Activated naive CD4-positive, alpha-beta T cell treated with anti-CD3 and anti-CD28 coated beads, Interleukin-2, amount 50 U/mL, for 24 hours (primary cell): ENCODE data around the gene NFKBIA.
"Not testable (repeated sequence)": the region's sequence is repeated elsewhere in the genome, so short reads cannot be mapped to it uniquely, and the experiment has no call there.

Experiments
- H3K27ac Mint-ChIP-seq: one replicate; pipeline ENCODE4 v1.8.0; 2021; ENCODE audit warnings: mild to moderate bottlenecking, mixed read lengths
- H3K27me3 Mint-ChIP-seq: one replicate; pipeline ENCODE4 v1.8.0; 2021; ENCODE audit warnings: mixed read lengths
- H3K36me3 Mint-ChIP-seq: one replicate; pipeline ENCODE4 v1.8.0; 2021; ENCODE audit warnings: mixed read lengths
- H3K4me1 Mint-ChIP-seq: one replicate; pipeline ENCODE4 v1.8.0; 2021; ENCODE audit warnings: mixed read lengths
- H3K4me3 Mint-ChIP-seq: one replicate; pipeline ENCODE4 v1.8.0; 2021; ENCODE audit warnings: mild to moderate bottlenecking, mixed read lengths
- H3K9me3 Mint-ChIP-seq: one replicate; pipeline ENCODE4 v1.8.0; 2021; ENCODE audit warnings: mixed read lengths

The NFKBIA gene

GRCh38 chr14:35368583-35369392 is 35.8 kb downstream of the NFKBIA start:
- Mint-ChIP-seq H3K27ac (peak overlapping the region; percentile 65), H3K9me3 (peaks cover 5% of the 10 kb centered on the region), H3K27me3 (no peaks in the 10 kb centered on the region), H3K4me3 (no peak overlapping the region), H3K4me1 (peaks cover 36% of the 10 kb centered on the region), H3K36me3 (no peaks in the 10 kb centered on the region)

DNA sequence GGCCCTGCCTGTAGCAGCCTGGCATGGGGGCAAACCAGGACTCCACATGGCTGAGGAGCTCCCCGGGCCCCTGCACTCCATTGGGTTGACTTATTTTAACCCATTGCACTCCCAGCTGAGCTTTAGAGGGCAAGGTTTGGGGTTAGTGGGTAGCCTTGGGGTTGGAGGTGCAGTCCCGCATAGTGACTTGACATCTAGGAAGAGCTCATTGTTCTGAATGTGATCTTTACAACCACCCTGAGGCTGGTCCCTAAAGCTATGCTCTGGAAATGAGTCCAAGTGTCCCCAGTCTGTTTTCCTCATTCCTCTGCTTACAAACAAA is 36.4 kb downstream of the NFKBIA start:
- peak overlapping the region; percentile 65 for H3K27ac Mint-ChIP-seq
- no peaks in the 10 kb centered on the region for H3K27me3 Mint-ChIP-seq
- H3K36me3 Mint-ChIP-seq, result no peaks in the 10 kb centered on the region
- peaks cover 39% of the 10 kb centered on the region for H3K4me1 Mint-ChIP-seq
- no peak overlapping the region for H3K4me3 Mint-ChIP-seq
- H3K9me3 Mint-ChIP-seq, result peaks cover 5% of the 10 kb centered on the region

GRCh38 chr14:35367056-35367372 is 37.5 kb downstream of the NFKBIA start:
- no peak overlapping the region for H3K4me3 Mint-ChIP-seq

DNA sequence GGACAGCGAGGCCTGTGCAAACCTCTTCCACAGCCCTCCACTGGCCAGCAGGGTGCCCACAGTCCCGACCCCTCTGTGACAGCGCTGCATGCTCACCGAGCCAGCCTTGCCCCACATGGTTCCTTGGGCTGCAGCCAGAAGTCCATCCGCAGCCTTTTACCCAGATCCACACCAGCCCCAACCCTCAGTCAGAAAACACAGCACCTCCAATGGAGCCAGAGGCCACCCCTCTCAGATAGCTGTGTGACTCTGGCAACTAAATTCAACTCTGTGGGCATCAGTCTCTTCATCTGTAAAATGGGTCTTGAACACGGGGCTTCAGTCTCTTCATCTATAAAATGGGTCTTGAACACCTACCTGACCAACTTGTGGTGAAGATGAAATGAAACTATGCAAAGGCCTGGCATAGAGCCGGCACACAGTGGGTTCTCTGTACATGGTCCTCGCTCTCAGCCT is 38.0 kb downstream of the NFKBIA start:
- Mint-ChIP-seq H3K36me3 (no peaks in the 10 kb centered on the region), H3K27me3 (no peaks in the 10 kb centered on the region), H3K9me3 (peaks cover 5% of the 10 kb centered on the region), H3K4me3 (no peak overlapping the region), H3K4me1 (peaks cover 39% of the 10 kb centered on the region), H3K27ac (no peak overlapping the region)

More at GRCh38 chr14:35367056-35367372, 37.5 kb downstream of the NFKBIA start:
- H3K4me1 Mint-ChIP-seq, result peaks cover 39% of the 10 kb centered on the region
- peaks cover 5% of the 10 kb centered on the region for H3K9me3 Mint-ChIP-seq
- no peak overlapping the region for H3K27ac Mint-ChIP-seq
- H3K36me3 Mint-ChIP-seq, result no peaks in the 10 kb centered on the region
- H3K27me3 Mint-ChIP-seq, result no peaks in the 10 kb centered on the region

DNA sequence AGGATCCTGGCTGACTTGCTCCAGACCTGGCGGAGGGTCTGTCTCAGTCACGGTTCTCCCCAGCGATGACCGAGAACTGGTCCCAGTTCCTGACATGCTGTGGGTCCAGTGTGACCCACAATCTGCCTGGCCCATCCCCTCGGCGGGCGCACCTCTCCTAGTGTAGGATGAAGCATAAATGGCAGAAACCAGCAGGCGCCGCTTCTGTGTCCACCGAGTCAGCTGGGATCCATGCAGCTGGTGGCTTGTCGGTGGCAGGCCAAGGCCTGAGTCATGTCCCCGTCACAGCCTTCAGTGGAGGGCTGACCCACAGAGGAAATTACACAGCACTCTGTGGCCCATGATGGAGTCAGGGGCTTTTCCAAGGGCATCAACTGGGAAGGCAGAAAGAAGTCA is 38.5 kb downstream of the NFKBIA start:
- Mint-ChIP-seq H3K4me1 (peaks cover 39% of the 10 kb centered on the region), H3K4me3 (no peak overlapping the region), H3K36me3 (no peaks in the 10 kb centered on the region), H3K9me3 (peaks cover 2% of the 10 kb centered on the region), H3K27ac (peak overlapping the region; percentile 95), H3K27me3 (no peaks in the 10 kb centered on the region)

GRCh38 chr14:35365130-35366055 is 39.2 kb downstream of the NFKBIA start:
- Mint-ChIP-seq H3K27me3 (no peaks in the 10 kb centered on the region), H3K4me3 (peak overlapping the region; percentile 36), H3K36me3 (no peaks in the 10 kb centered on the region), H3K27ac (peak overlapping the region; percentile 95), H3K9me3 (no peaks in the 10 kb centered on the region), H3K4me1 (peaks cover 43% of the 10 kb centered on the region)

GRCh38 chr14:35362911-35363374 is 41.6 kb downstream of the NFKBIA start:
- H3K36me3 Mint-ChIP-seq, result no peaks in the 10 kb centered on the region
- no peaks in the 10 kb centered on the region for H3K27me3 Mint-ChIP-seq
- H3K9me3 Mint-ChIP-seq, result no peaks in the 10 kb centered on the region
- H3K4me1 Mint-ChIP-seq, result peaks cover 35% of the 10 kb centered on the region
- H3K4me3 Mint-ChIP-seq, result no peak overlapping the region
- H3K27ac Mint-ChIP-seq, result no peak overlapping the region

DNA sequence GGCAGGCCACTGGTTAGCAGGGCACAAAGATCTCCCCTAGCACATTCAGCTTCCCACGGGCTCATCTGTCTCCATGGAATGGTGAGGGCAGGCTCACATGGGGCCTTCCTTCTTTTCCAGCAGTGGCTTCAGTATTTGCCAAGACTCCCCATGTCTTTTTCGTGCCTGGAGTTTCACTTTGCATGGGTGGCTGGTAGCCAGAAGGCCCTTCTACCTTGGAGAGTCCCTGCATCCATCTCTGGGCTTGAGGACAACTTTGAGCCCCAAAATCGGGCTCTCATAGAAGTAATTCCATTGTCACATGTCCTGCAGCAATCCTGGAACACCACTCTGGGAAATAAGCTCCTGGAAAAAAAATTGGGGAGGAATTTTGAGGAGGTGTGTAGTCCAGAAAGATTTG is 42.1 kb downstream of the NFKBIA start:
- H3K9me3 Mint-ChIP-seq, result no peaks in the 10 kb centered on the region
- H3K4me1 Mint-ChIP-seq, result peaks cover 30% of the 10 kb centered on the region
- no peaks in the 10 kb centered on the region for H3K27me3 Mint-ChIP-seq
- no peak overlapping the region for H3K4me3 Mint-ChIP-seq
- H3K36me3 Mint-ChIP-seq, result no peaks in the 10 kb centered on the region
- H3K27ac Mint-ChIP-seq, result peak overlapping the region; percentile 88

DNA sequence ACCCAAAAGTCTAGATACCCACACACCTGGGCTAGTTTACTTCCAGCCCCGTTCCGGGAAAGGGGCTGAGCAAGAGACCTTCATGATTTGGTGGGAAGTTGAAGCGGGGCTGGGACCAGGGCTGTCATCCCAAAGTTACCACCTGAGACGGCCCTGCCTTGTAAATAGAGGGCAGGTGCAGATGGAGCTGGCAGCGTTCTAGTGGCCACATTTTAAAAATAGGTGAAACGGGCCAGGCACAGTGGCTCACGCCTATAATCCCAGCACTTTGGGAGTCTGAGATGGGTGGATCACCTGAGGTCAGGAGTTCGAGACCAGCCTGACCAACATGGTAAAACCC is 43.4 kb downstream of the NFKBIA start:
- no peaks in the 10 kb centered on the region for H3K36me3 Mint-ChIP-seq
- no peak overlapping the region for H3K4me3 Mint-ChIP-seq
- H3K27ac Mint-ChIP-seq, result no peak overlapping the region
- H3K9me3 Mint-ChIP-seq, result no peaks in the 10 kb centered on the region
- H3K27me3 Mint-ChIP-seq, result no peaks in the 10 kb centered on the region
- peaks cover 30% of the 10 kb centered on the region for H3K4me1 Mint-ChIP-seq

GRCh38 chr14:35359655-35360054 is 44.9 kb downstream of the NFKBIA start:
- H3K27ac Mint-ChIP-seq, H3K4me3 Mint-ChIP-seq, H3K9me3 Mint-ChIP-seq, H3K36me3 Mint-ChIP-seq, H3K27me3 Mint-ChIP-seq: not testable (repeated sequence)
- peaks cover 24% of the 10 kb centered on the region for H3K4me1 Mint-ChIP-seq

- H3K27ac Mint-ChIP-seq, result peak overlapping the region; percentile 94
- no peaks in the 10 kb centered on the region for H3K27me3 Mint-ChIP-seq
- peak overlapping the region; percentile 67 for H3K4me3 Mint-ChIP-seq
- no peaks in the 10 kb centered on the region for H3K36me3 Mint-ChIP-seq
- peaks cover 30% of the 10 kb centered on the region for H3K4me1 Mint-ChIP-seq
- no peaks in the 10 kb centered on the region for H3K9me3 Mint-ChIP-seq
Observed at GRCh38 chr14:35355981-35356841, 48.3 kb downstream of the NFKBIA start.

- H3K4me3 Mint-ChIP-seq, H3K27me3 Mint-ChIP-seq, H3K36me3 Mint-ChIP-seq, H3K9me3 Mint-ChIP-seq: not testable (repeated sequence)
- Mint-ChIP-seq H3K4me1 (peaks cover 27% of the 10 kb centered on the region), H3K27ac (peak overlapping the region; percentile 15)
Observed at GRCh38 chr14:35355235-35355634, 49.3 kb downstream of the NFKBIA start.

DNA sequence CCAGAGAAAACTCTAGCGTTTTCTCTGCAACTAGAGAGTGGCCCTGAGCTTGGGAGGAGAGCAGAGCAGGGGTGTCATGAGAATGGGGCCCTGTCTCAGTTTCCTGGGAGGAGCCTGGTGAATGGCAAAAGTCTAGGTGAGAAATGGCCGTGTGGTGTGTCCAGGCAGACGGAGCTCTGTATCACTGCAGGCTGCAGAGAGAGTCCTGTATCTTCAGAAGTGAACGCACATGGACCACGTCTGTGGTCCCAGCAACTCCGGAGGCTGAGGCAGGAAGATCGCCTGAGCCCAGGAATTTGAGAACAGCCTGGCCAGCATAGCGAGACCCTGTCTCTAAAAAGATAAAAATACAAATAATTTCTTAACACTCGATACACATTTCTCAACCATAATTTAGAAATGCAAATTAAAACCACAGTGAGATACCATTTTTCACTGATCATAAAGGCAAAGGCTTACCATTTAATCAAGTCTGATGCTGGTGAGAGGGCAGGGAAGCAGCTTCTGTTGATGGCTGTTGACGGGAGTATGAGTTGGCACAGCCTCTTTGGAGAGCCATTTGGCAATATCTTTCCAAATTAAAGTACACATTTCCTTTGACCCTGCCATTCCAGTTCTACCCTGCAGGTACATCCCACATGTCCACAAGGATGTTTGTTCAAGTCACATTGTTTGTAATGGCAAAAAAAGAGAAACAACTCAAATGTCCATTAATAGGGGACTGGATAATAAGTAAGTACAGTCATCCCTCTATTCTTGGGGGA is 51.0 kb downstream of the NFKBIA start:
- no peaks in the 10 kb centered on the region for H3K36me3 Mint-ChIP-seq
- peaks cover 27% of the 10 kb centered on the region for H3K4me1 Mint-ChIP-seq
- no peak overlapping the region for H3K27ac Mint-ChIP-seq
- no peaks in the 10 kb centered on the region for H3K9me3 Mint-ChIP-seq
- no peaks in the 10 kb centered on the region for H3K27me3 Mint-ChIP-seq
- H3K4me3 Mint-ChIP-seq, result no peak overlapping the region

DNA sequence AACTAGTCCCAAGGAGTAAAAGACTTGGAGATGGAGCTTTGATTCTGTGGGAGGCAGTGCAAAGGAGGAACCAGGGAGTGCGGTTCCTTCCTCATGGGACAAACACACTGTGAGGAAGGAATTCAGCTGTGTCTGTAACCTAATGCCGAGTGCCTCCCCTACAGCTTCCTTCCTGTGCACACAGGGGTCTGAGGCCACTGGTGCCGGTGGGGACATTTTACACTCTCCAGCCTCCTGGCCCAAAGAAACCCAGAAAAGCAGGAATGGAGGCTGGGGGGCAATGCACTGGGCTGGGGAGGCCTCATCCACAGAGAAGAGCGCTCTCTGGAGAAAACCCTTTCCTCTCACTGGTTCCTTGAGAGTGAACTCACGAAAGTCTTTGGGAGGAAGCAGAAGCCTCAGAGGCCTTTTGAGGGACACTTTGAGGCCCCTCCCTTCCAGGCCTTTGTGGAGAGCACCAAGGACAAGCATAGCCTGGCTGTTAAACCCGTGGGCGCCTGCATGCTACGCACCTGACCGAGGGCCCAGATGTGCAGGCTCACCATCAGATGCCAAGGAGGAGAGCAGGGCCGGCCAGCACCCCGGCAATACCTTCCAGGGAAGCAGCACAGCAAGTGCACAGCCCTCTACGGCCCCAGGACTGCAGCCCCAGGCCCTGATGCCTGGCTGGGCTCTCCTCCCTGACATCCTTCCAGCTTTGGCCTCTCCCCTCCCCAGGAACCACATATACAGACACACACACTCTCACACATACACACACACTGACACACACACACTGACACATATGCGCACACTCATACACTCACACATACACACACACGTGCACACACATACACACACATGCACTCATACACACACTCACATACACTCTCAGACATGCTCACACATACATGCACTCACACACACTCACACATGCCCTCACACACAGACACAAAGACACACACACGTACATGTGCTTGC is 52.0 kb downstream of the NFKBIA start:
- no peak overlapping the region for H3K4me3 Mint-ChIP-seq
- no peaks in the 10 kb centered on the region for H3K36me3 Mint-ChIP-seq
- no peaks in the 10 kb centered on the region for H3K27me3 Mint-ChIP-seq
- peaks cover 31% of the 10 kb centered on the region for H3K4me1 Mint-ChIP-seq
- H3K9me3 Mint-ChIP-seq, result no peaks in the 10 kb centered on the region
- no peak overlapping the region for H3K27ac Mint-ChIP-seq
